ENCODE results near the gene C11orf98.
A peak's percentile ranks its signal among the peaks of the same experiment; 100 is the strongest.
"Not testable (repeated sequence)": the region's sequence is repeated elsewhere in the genome, so short reads cannot be mapped to it uniquely, and the experiment has no call there.

Gene C11orf98

GRCh38 chr11:62680825-62681240 is 15.8 kb upstream of the C11orf98 start:
- no peak for DNase-seq (ENCODE audit: low read depth)
- H3K4me3 ChIP-seq (ENCODE audit: low read depth, low read length): no peak overlapping the region

GRCh38 chr11:62678770-62679696 is 14.0 kb upstream of the C11orf98 start, which contains the start of gene UBXN1:
UBXN1 (minus strand) TSS chr11:62679073; CDS start chr11:62678923, 150 bp downstream.
- no peak for TF ChIP-seq CTCF (IDR thresholded peaks at IDR 0.05; ENCODE audit: control insufficient read depth, extremely low read depth, insufficient read depth)
- H3K4me3 ChIP-seq (ENCODE audit: low read depth, low read length): peak within 1 kb of the TSS; percentile 96
- DNase-seq (ENCODE audit: low read depth): no peak

More at GRCh38 chr11:62680825-62681240, 15.8 kb upstream of the C11orf98 start:
- peak; percentile 65 for TF ChIP-seq CTCF (IDR thresholded peaks at IDR 0.05; ENCODE audit: control insufficient read depth, extremely low read depth, insufficient read depth)

- no peak for DNase-seq (ENCODE audit: low read depth)
- no peak for TF ChIP-seq CTCF (IDR thresholded peaks at IDR 0.05; ENCODE audit: control insufficient read depth, extremely low read depth, insufficient read depth)
- H3K4me3 ChIP-seq (ENCODE audit: low read depth, low read length): peak overlapping the region; percentile 96
These were observed 13.4 kb upstream of the C11orf98 start for GRCh38 chr11:62678433-62678769.

GRCh38 chr11:62677714-62678113 is 12.7 kb upstream of the C11orf98 start:
- TF ChIP-seq CTCF (IDR thresholded peaks at IDR 0.05; ENCODE audit: control insufficient read depth, extremely low read depth, insufficient read depth): 0 out of 2 replicates have a peak, but pooled peaks have one; percentile 3
- peak overlapping the region; percentile 96 for H3K4me3 ChIP-seq (ENCODE audit: low read depth, low read length)
- DNase-seq (ENCODE audit: low read depth): no peak

- peak overlapping the region; percentile 96; the same call in 1 of the 2 replicates for H3K4me3 ChIP-seq (ENCODE audit: low read depth, low read length)
- DNase-seq (ENCODE audit: low read depth): no peak
- no peak for TF ChIP-seq CTCF (IDR thresholded peaks at IDR 0.05; ENCODE audit: control insufficient read depth, extremely low read depth, insufficient read depth)
These were observed 12.1 kb upstream of the C11orf98 start for GRCh38 chr11:62677156-62677555.

GRCh38 chr11:62676698-62677097 is 11.7 kb upstream of the C11orf98 start:
- no peak for DNase-seq (ENCODE audit: low read depth)
- no peak for TF ChIP-seq CTCF (IDR thresholded peaks at IDR 0.05; ENCODE audit: control insufficient read depth, extremely low read depth, insufficient read depth)
- no peak overlapping the region for H3K4me3 ChIP-seq (ENCODE audit: low read depth, low read length)

GRCh38 chr11:62675415-62675814 is 10.4 kb upstream of the C11orf98 start:
- DNase-seq (ENCODE audit: low read depth); H3K4me3 ChIP-seq (ENCODE audit: low read depth, low read length): not testable (repeated sequence)

Measured in LNCaP clone FGC (cell line).